Mucosa of descending colon (tissue), 3 donors: ENCODE results near the gene ELP5. TPM values are rescaled to one million over a fixed set of nuclear protein-coding genes. Genes with fewer than 3 reads are reported as not detected.

Source experiments
- ATAC-seq: fragments of 200-7000 bp; cut with Tn5 transposase; one replicate; pipeline ENCODE4 v1.9.1; 2020; ENCODE audit warnings: mild to moderate bottlenecking, moderate library complexity
- DNase-seq, 3 donors: peaks; one replicate each; pipeline ENCODE4 v3.0.0-alpha.2; 2020
- H3K36me3 ChIP-seq: fragments of 200-600 bp; one replicate; pipeline ENCODE4 v1.8.0; 2021; ENCODE audit warnings: low read depth, mild to moderate bottlenecking
- H3K4me1 ChIP-seq: fragments of 200-600 bp; one replicate; pipeline ENCODE4 v1.8.0; 2021; ENCODE audit warnings: low read depth, mild to moderate bottlenecking
- H3K4me3 ChIP-seq: fragments of 200-600 bp; one replicate; pipeline ENCODE4 v1.8.0; 2021; ENCODE audit warnings: mild to moderate bottlenecking
- H3K9me3 ChIP-seq: fragments of 200-600 bp; one replicate; pipeline ENCODE4 v1.8.0; 2021; ENCODE audit warnings: mild to moderate bottlenecking
- intact Hi-C, 2 donors: fragments of 100-400 bp; cut with DNase I in 1 of 2; cut with micrococcal nuclease in 1 of 2; formaldehyde crosslinking; loops; one replicate each; pipeline versions ENCODE4 v1.11.0 to v1.11.1; 2022; cut with DNase I, micrococcal nuclease
- total RNA-seq, 3 donors: library from RNA; stranded (reverse); fragmentation: NEBNext Ultra II Directional in 2 of 3; extraction: Animal tissue kit (Norgen Biotek cat#: 25700) in 2 of 3; gene quantifications; one replicate each; pipeline versions ENCODE4 v1.2.1 to v1.2.4, GENCODE V29; 2021 to 2023
- TF ChIP-seq, protein P1 (sequence below): fragments of 200-600 bp; IDR thresholded peaks from one replicate; pipeline ENCODE4 v1.8.0; 2022; ENCODE audit warnings: antibody characterized with exemption, mild to moderate bottlenecking
- donor health status: DM: no; HTN: no; CAD: no; lungs with moderate emphysema.
- donor health status: DM: no; HTN: no; CAD: no.
- donor health status: DM: no; HTN: yes; CAD: no.

The ELP5 gene
- total RNA-seq, 3 donors from 2014 or later, result 34.9 to 45.6 (median 42.2) TPM

DNA sequence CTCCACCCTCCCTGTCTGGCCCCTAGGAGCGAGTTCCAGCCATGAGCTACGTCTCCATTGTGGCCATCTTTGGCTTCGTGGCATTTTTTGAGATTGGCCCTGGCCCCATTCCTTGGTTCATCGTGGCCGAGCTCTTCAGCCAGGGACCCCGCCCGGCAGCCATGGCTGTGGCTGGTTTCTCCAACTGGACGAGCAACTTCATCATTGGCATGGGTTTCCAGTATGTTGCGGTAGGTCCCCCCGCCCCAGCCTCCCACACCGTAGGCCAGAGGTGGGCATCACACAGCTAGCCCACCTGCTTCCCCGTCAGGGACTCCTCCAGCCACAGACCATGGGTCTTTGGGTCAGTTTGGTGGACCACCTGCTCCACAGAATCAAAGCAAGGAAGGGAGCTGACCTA is 33.7 kb downstream of the ELP5 start:
- DNase-seq, result no peak
- Histone ChIP-seq H3K4me3 (no peak overlapping the region), H3K4me1 (peaks cover 19% of the 10 kb centered on the region), H3K9me3 (no peaks in the 10 kb centered on the region), H3K36me3 (no peaks in the 10 kb centered on the region)
- intact Hi-C loops, result no loop called here
- TF ChIP-seq, protein P1, sequence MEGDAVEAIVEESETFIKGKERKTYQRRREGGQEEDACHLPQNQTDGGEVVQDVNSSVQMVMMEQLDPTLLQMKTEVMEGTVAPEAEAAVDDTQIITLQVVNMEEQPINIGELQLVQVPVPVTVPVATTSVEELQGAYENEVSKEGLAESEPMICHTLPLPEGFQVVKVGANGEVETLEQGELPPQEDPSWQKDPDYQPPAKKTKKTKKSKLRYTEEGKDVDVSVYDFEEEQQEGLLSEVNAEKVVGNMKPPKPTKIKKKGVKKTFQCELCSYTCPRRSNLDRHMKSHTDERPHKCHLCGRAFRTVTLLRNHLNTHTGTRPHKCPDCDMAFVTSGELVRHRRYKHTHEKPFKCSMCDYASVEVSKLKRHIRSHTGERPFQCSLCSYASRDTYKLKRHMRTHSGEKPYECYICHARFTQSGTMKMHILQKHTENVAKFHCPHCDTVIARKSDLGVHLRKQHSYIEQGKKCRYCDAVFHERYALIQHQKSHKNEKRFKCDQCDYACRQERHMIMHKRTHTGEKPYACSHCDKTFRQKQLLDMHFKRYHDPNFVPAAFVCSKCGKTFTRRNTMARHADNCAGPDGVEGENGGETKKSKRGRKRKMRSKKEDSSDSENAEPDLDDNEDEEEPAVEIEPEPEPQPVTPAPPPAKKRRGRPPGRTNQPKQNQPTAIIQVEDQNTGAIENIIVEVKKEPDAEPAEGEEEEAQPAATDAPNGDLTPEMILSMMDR, result no peak
- ATAC-seq, result no peak

DNA sequence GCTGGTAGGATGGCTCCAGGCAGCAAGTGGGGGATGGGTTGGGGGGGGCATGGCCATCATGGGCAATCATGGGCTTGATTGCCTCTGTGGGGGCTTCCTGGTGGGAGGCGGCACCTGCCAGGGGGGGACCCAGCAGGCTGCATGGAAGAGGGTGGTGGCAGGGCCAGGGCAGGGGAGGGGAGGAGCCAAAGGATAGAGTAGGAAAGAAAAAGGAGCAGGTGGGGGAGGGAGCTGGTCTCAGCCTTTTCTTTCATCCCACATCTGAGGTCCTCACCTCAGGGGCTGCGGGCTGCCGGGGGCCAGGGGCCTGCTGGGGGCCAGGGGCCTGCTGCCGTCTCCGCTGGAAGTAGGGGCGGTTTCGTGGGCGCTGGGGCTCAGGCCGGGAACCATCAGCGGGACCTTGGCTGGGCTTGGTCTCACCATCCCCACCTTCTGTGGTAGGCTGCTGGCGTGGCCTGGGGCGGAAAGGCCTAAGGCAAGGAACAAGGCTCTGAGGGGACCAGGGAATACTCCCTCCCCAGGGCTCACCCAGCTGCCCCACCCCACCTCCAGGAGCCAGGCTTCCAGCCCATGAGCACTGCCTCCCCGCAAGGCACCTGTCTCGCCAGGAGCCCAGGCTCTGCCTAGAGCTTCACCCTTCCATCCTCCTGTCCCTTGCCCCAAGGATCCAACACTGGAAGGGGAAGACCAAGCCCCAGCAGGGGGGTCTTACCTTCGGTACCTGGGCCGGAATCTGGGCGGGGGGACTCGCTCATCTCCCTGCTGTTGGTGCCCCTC is 37.4 kb downstream of the ELP5 start:
- H3K9me3 ChIP-seq, result no peaks in the 10 kb centered on the region
- no peak overlapping the region for H3K4me3 ChIP-seq
- intact Hi-C loops, result no loop called here
- no peak for ATAC-seq
- no peaks in the 10 kb centered on the region for H3K36me3 ChIP-seq
- TF ChIP-seq, protein P1, result no peak
- no peak for DNase-seq
- H3K4me1 ChIP-seq, result peaks cover 8% of the 10 kb centered on the region

GRCh38 chr17:7290166-7290565 is 38.2 kb downstream of the ELP5 start:
- peaks cover 10% of the 10 kb centered on the region for H3K4me1 ChIP-seq
- no peaks in the 10 kb centered on the region for H3K36me3 ChIP-seq
- H3K9me3 ChIP-seq, result no peaks in the 10 kb centered on the region
- TF ChIP-seq, protein P1, result no peak
- no peak overlapping the region for H3K4me3 ChIP-seq
- intact Hi-C loops, result no loop called here
- ATAC-seq (no peak), DNase-seq (no peak)

DNA sequence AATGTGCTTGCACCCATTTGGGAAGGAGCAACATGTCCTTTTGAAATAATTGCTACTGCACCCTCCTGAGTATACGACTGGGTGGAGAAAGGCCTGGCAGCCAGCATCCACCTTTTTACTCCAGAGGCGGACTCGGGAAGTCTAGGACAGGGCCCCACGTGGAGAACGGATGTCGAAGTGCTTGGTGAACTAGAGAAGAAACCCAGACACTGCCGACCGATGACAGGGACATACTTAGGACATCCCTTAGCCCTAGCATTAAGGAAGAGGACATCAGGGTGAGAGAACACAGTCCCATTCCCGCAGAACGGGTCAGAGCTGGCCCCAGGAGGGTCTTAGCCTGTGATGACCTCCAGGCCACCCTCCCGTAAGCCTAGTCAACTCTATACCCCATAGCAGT is 38.7 kb downstream of the ELP5 start:
- no peak overlapping the region for H3K4me3 ChIP-seq
- TF ChIP-seq, protein P1, result no peak
- no peak for DNase-seq
- ATAC-seq, result no peak
- H3K36me3 ChIP-seq, result no peaks in the 10 kb centered on the region
- intact Hi-C loops, result no loop called here
- peaks cover 14% of the 10 kb centered on the region for H3K4me1 ChIP-seq
- no peaks in the 10 kb centered on the region for H3K9me3 ChIP-seq

GRCh38 chr17:7292194-7292593 is 40.2 kb downstream of the ELP5 start:
- ATAC-seq (no peak), DNase-seq (no peak)
- Histone ChIP-seq H3K4me1 (peaks cover 23% of the 10 kb centered on the region), H3K9me3 (no peaks in the 10 kb centered on the region), H3K36me3 (no peaks in the 10 kb centered on the region), H3K4me3 (no peak overlapping the region)
- intact Hi-C loops, result no loop called here
- TF ChIP-seq, protein P1, result no peak
